Measurements from ENCODE around the gene DRC7. TPM values are rescaled to one million over a fixed set of nuclear protein-coding genes. Genes with fewer than 3 reads are reported as not detected.

DRC7 gene
- total and polyA plus RNA-seq, 10 of the 15 experiments (the other 5 are each of a cell fraction or from before 2014, with no cell fraction given) = 0.06 to 0.49 (median 0.14) TPM; not detected in 4

DNA sequence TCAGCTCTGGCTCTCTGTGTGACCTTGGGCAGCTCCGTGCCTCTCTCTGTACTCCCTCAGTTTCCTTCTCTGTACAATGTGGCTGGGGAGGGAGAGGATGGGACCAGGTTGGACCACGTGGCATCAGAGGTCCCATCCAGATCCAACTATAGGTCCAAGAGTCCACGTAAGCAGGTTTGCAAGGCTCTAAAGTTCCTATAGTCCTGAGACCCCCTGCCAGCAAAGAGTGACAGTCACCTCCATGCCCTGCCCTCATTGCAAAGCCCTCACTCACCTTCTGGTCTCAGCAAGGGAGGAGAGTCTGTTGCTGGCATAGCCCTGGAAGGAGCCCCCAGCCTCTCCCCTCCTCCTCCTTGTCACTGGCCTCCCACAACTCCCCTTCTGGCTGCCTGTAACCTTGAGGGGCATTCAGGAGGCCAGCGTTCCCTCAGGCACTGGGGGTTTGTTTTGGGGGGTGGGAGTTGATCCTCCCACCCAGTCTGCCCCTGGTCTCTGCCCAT is 6.1 kb upstream of the DRC7 start (continued):
- TF ChIP-seq USF2 (IDR thresholded peaks at IDR 0.05; ENCODE audit: borderline replicate concordance, low read depth, low read length) (no peak), SMAD5 (IDR thresholded peaks at IDR 0.05; ENCODE audit: low read depth) (no peak), ZNF687 (IDR thresholded peaks at IDR 0.05) (no peak), STAT3 (IDR thresholded peaks at IDR 0.05; ENCODE audit: low read depth, low read length) (no peak)

GRCh38 chr16:57688987-57689761 is 5.4 kb upstream of the DRC7 start:
- TF ChIP-seq NR2C1 (IDR thresholded peaks at IDR 0.05) = 0 out of 2 replicates have a peak, but pooled peaks have one; percentile 34
- no peak for TF ChIP-seq RAD21 (IDR thresholded peaks at IDR 0.05; ENCODE audit: insufficient read depth, low read depth, low read length)
- no peak for TF ChIP-seq STAT3 (IDR thresholded peaks at IDR 0.05; ENCODE audit: low read depth, low read length)
- peak; percentile 60 for TF ChIP-seq NR2F1 (conservative IDR thresholded peaks at IDR 0.05)
- no peak for TF ChIP-seq RELA (IDR thresholded peaks at IDR 0.05; ENCODE audit: borderline replicate concordance, partially characterized antibody)
- no peak for DNase-seq (ENCODE audit: low read depth, low spot score)
- H3K4me2 ChIP-seq (ENCODE audit: control insufficient read depth, insufficient read depth) = peak overlapping the region; percentile 10; the same call in 1 of the 2 replicates
- peak; percentile 13; the same call in 2 of the 3 replicates for ATAC-seq
- BruUV-seq (replicated peaks) = no TSS peak
- H2AFZ ChIP-seq (ENCODE audit: control insufficient read depth, low read depth, low read length) = peak overlapping the region; percentile 75
- H3K27me3 ChIP-seq (replicated peaks in 1 of 2; ENCODE audit: control insufficient read depth in 2 of 2, insufficient read depth in 2 of 2, low read length in 1 of 2) = no peaks in the 10 kb centered on the region
- no peak for FAIRE-seq
- in situ Hi-C loops (cut with MboI) (no loop called here), intact Hi-C loops (cut with micrococcal nuclease; ENCODE audit: unreplicated experiment) (no loop called here)
- H3K9ac ChIP-seq (ENCODE audit: control insufficient read depth, insufficient read depth, low read length) = no peak overlapping the region; the same call in 1 of the 2 replicates
- peaks cover 17% of the 10 kb centered on the region for H3K4me1 ChIP-seq (ENCODE audit: control insufficient read depth, insufficient read depth, low read length)
- H4K20me1 ChIP-seq (ENCODE audit: control insufficient read depth, insufficient read depth) = no peaks in the 10 kb centered on the region
- H3K79me2 ChIP-seq (ENCODE audit: control insufficient read depth, insufficient read depth, low read length) = no peaks in the 10 kb centered on the region
- ChIA-PET POLR2A (interaction anchor here (2.6 kb wide), 1 partner anchor 46 kb away, joined by 10 read pairs; the partner anchor contains the start of gene KATNB1), SMC1A (ENCODE audit: uncharacterized antibody, unreplicated experiment) (interaction anchor here (1.1 to 1.8 kb wide), 2 partner anchors 10 to 143 kb away, joined by 3 to 7 read pairs; no protein-coding TSS in a partner anchor), CTCF (interaction anchor here (0.7 to 1.1 kb wide), 2 partner anchors 31 to 40 kb away, joined by 3 read pairs; no protein-coding TSS in a partner anchor), RAD21 (ENCODE audit: unreplicated experiment) (interaction anchor here (0.9 to 1.3 kb wide), 2 partner anchors 79 to 80 kb away, joined by 3 read pairs; no protein-coding TSS in a partner anchor)
- no peaks in the 10 kb centered on the region for H3K9me3 ChIP-seq (replicated peaks; ENCODE audit: control insufficient read depth, insufficient read depth, low read length)
- no peaks in the 10 kb centered on the region for H3K36me3 ChIP-seq (ENCODE audit: control insufficient read depth in 2 of 2, insufficient read depth in 2 of 2, low read length in 1 of 2)
- no peak overlapping the region for H3K4me3 ChIP-seq
- WGBS (ENCODE audit: insufficient coverage, insufficient replicate concordance, low lambda C conversion rate, missing lambda C conversion rate) = 35% methylated on average over 15 of the region's 15 CpGs
- peak overlapping the region; percentile 33 for H3K27ac ChIP-seq (ENCODE audit: control insufficient read depth, insufficient read depth)
